ENCODE data around the gene PER3. TPM values are rescaled to one million over a fixed set of nuclear protein-coding genes. Genes with fewer than 3 reads are reported as not detected.

Gene PER3
- total and polyA plus RNA-seq, 2 of the 13 experiments (the other 11 are each of a cell fraction or from before 2014, with no cell fraction given) = 3.0 to 6.0 TPM

GRCh38 chr1:7783826-7784491, at the start of gene PER3 (continued):
- TF ChIP-seq ZNF737 (CRISPR knock-in tag; IDR thresholded peaks at IDR 0.05; ENCODE audit: borderline replicate concordance) (no peak), ZNF775 (CRISPR knock-in tag; IDR thresholded peaks at IDR 0.05; ENCODE audit: borderline replicate concordance) (no peak), CHD4 (IDR thresholded peaks at IDR 0.05; ENCODE audit: borderline replicate concordance, low read length) (no peak), ZNF260 (CRISPR knock-in tag; IDR thresholded peaks at IDR 0.05; ENCODE audit: borderline replicate concordance, low read depth) (no peak), NR2F2 (IDR thresholded peaks at IDR 0.05; ENCODE audit: borderline replicate concordance, low read depth) (no peak), ZNF713 (CRISPR knock-in tag; IDR thresholded peaks at IDR 0.05) (no peak), ZNF614 (CRISPR knock-in tag; IDR thresholded peaks at IDR 0.05; ENCODE audit: borderline replicate concordance) (no peak), ZNF207 (IDR thresholded peaks at IDR 0.05; ENCODE audit: borderline replicate concordance) (no peak), ZNF264 (CRISPR knock-in tag; IDR thresholded peaks at IDR 0.05) (no peak), ARID4A (CRISPR knock-in tag; IDR thresholded peaks at IDR 0.05; ENCODE audit: borderline replicate concordance) (peak; percentile 52; the same call in 1 of the 2 replicates), ASH2L (IDR thresholded peaks at IDR 0.05; ENCODE audit: insufficient read length, low read depth, low read length) (no peak), MZF1 (CRISPR knock-in tag; IDR thresholded peaks at IDR 0.05; ENCODE audit: borderline replicate concordance) (no peak), ZFP82 (CRISPR knock-in tag; IDR thresholded peaks at IDR 0.05; ENCODE audit: borderline replicate concordance) (no peak), NFYC (CRISPR knock-in tag; IDR thresholded peaks at IDR 0.05) (peak; percentile 78), RBFOX2 (IDR thresholded peaks at IDR 0.05; ENCODE audit: low read depth, low read length) (peak; percentile 41; the same call in 1 of the 2 replicates), ATM (IDR thresholded peaks at IDR 0.05; ENCODE audit: borderline replicate concordance) (no peak), YY1 (IDR thresholded peaks at IDR 0.05; ENCODE audit: insufficient read depth, insufficient replicate concordance, low read depth, low read length) (peak; percentile 25), MAZ (IDR thresholded peaks at IDR 0.05; ENCODE audit: borderline replicate concordance, low read depth, low read length) (peak; percentile 75), MAZ (CRISPR knock-in tag; IDR thresholded peaks at IDR 0.05; ENCODE audit: low read depth) (peak; percentile 47), EP300 (IDR thresholded peaks at IDR 0.05; ENCODE audit: low read depth in 2 of 2, low read length in 2 of 2) (peak in 1 of 2 experiments; percentile 14; a peak in 1 of 4 replicates), EP300 (CRISPR knock-in tag; IDR thresholded peaks at IDR 0.05; ENCODE audit: borderline replicate concordance) (no peak), HNRNPLL (IDR thresholded peaks at IDR 0.05; ENCODE audit: low read depth, low read length, poor library complexity, severe bottlenecking) (peak; percentile 9), TP53 (CRISPR knock-in tag; conservative IDR thresholded peaks at IDR 0.05) (no peak), MNT (IDR thresholded peaks at IDR 0.05) (peak; percentile 34), KAT8 (CRISPR knock-in tag; IDR thresholded peaks at IDR 0.05) (no peak), RBAK (CRISPR knock-in tag; IDR thresholded peaks at IDR 0.05) (no peak)
